HEK293T (cell line): ENCODE measurements around the gene AQP6.

Experiments
- CTCF ChIA-PET: fragments of 350-600 bp; formaldehyde crosslinking; extraction: SDS; loops from one replicate; lab custom pipeline; 2021; ENCODE audit warnings: antibody characterized with exemption, inconsistent platforms; lab: Yijun Ruan, JAX
- POLR2A ChIA-PET: fragments of 350-600 bp; formaldehyde crosslinking; extraction: SDS; loops from one replicate; lab custom pipeline; 2020; ENCODE audit warnings: antibody characterized with exemption, inconsistent platforms; lab: Yijun Ruan, JAX
- DNase-seq: peaks from one replicate; pipeline ENCODE4 v3.0.0; 2012; ENCODE audit warnings: mixed read lengths; ENCODE audit errors: extremely low spot score
- ARNT ChIP-seq: fragments of 450-650 bp; IDR thresholded peaks from 2 replicates; pipeline ENCODE4 v1.6.1; 2017; ENCODE audit warnings: mild to moderate bottlenecking
- BHLHE40 ChIP-seq: fragments of 450-650 bp; IDR thresholded peaks from 2 replicates; pipeline ENCODE4 v1.6.1; 2016; ENCODE audit warnings: mild to moderate bottlenecking, moderate library complexity, borderline replicate concordance
- CTBP1 ChIP-seq: fragments of 450-650 bp; IDR thresholded peaks from 2 replicates; pipeline ENCODE4 v1.6.1; 2016; ENCODE audit warnings: borderline replicate concordance
- ELF4 ChIP-seq: fragments of 450-650 bp; IDR thresholded peaks from 2 replicates; pipeline ENCODE4 v1.6.1; 2017; ENCODE audit warnings: antibody characterized with exemption
- FOXA1 ChIP-seq: fragments of 450-650 bp; IDR thresholded peaks from 2 replicates; pipeline ENCODE4 v1.6.1; 2016; ENCODE audit warnings: mild to moderate bottlenecking
- FOXK2 ChIP-seq: fragments of 450-650 bp; IDR thresholded peaks from 2 replicates; pipeline ENCODE4 v1.6.1; 2016; ENCODE audit warnings: mild to moderate bottlenecking
- FOXM1 ChIP-seq: fragments of 450-650 bp; IDR thresholded peaks from 2 replicates; pipeline ENCODE4 v1.6.1; 2017; ENCODE audit warnings: mild to moderate bottlenecking, borderline replicate concordance
- HDGF ChIP-seq: fragments of 450-650 bp; IDR thresholded peaks from 2 replicates; pipeline ENCODE4 v1.6.1; 2017; ENCODE audit warnings: antibody characterized with exemption, borderline replicate concordance
- L3MBTL2 ChIP-seq: fragments of 450-650 bp; conservative IDR thresholded peaks from 2 replicates; pipeline ENCODE4 v1.6.1; 2016; ENCODE audit warnings: mild to moderate bottlenecking
- LEF1 ChIP-seq: fragments of 450-650 bp; IDR thresholded peaks from 2 replicates; pipeline ENCODE4 v1.6.1; 2017; ENCODE audit warnings: mild to moderate bottlenecking, borderline replicate concordance
- NFRKB ChIP-seq: fragments of 450-650 bp; IDR thresholded peaks from 2 replicates; pipeline ENCODE4 v1.6.1; 2016; ENCODE audit warnings: mild to moderate bottlenecking, moderate library complexity
- PKNOX1 ChIP-seq: fragments of 450-650 bp; IDR thresholded peaks from 2 replicates; pipeline ENCODE4 v1.6.1; 2016
- SP1 ChIP-seq: fragments of 450-650 bp; IDR thresholded peaks from 2 replicates; pipeline ENCODE4 v1.6.1; 2017
- SUZ12 ChIP-seq: fragments of 450-650 bp; IDR thresholded peaks from 2 replicates; pipeline ENCODE4 v1.6.1; 2016; ENCODE audit warnings: mild to moderate bottlenecking
- TARDBP ChIP-seq: fragments of 450-650 bp; IDR thresholded peaks from 2 replicates; pipeline ENCODE4 v1.6.1; 2016
- ZNF384 ChIP-seq: fragments of 450-650 bp; IDR thresholded peaks from 2 replicates; pipeline ENCODE4 v1.6.1; 2016

Gene AQP6

DNA sequence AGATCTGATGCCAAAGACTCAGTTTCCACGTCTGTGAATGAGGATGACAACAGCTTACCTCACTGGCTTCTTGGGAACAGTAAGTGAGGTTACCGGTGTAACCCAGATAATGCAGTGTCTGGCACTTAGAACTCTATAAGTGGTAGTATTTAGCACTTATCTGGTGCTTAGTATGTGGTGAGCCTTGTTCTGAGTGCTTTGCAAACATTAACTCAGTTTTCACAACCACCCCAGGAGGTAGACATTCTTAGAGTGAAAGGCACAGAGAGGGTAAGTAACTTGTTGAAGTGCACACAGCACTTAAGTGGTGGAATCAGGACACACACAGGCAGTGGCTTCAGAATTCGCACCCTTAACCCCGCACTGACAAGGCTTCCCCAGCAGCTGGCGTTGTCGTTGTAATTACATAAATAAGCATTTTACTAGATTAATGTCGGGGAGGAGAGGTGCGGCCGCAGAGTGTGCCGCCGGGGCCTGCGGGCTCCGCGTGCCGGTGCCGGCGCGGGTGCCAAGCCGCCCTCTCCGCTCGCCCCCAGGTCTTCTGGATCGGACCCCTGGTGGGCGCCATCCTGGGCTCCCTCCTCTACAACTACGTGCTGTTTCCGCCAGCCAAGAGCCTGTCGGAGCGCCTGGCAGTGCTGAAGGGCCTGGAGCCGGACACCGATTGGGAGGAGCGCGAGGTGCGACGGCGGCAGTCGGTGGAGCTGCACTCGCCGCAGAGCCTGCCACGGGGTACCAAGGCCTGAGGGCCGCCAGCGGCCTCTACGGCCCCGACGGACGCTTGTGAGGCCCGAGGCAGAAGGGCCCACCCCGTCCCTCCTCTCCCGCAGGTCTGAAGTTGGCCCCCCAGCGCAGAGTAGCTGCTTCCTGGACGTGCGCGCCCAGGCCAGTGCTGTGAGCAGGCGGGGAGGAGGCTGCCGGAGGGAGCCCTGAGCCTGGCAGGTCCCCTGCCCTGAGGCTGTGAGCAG, 17.6 kb upstream of the AQP6 start:
- TF ChIP-seq ARNT (no peak), L3MBTL2 (no peak), SUZ12 (no peak), BHLHE40 (no peak), TARDBP (no peak), FOXM1 (no peak), CTBP1 (no peak), ZNF384 (no peak), FOXA1 (no peak), NFRKB (no peak), ELF4 (no peak), PKNOX1 (no peak), HDGF (no peak), FOXK2 (no peak)
- ChIA-PET CTCF (interaction anchor here (1.7 to 4.4 kb wide), 2 partner anchors 10 to 12 kb away, joined by 9 to 12 read pairs; no protein-coding TSS in a partner anchor), POLR2A (no interaction called here)

DNA sequence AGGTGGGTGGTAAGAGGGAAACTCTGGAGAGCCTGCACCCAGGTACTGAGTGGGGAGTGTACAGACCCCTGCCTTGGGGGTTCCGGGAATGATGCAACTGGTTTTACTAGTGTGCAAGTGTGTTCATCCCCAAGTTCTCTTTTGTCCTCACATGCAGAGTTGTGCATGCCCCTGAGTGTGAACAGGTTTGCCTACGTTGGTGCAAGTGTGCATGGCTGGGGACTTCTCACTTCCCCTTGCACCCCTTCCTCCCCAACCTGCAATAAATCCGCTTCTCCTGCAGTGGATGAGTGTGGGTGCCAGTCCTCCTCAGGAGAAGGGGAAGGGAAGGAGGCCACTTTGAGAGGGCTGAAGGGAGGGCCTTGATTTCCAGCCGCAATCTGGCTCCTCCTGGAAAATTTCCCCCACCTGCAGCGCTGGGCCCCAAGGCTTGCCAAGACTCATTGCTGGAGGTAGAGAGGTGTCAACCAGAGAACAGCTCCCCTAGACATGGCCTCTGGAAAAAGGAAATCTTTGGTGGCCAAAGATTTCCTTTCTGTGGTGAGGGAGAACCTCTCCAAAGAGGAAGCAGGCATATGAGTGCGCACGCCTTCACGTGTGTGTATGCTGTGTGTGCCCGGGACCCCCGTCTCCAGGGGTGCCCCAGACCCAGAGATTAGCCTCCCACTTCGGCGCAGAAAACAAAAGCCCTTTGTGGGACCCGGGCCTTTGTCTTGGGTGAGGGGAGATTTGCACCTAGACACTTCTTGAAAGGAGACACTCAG, 16.7 kb upstream of the AQP6 start:
- ChIA-PET CTCF (interaction anchor here (1.7 to 4.4 kb wide), 2 partner anchors 11 kb away, joined by 9 to 12 read pairs; no protein-coding TSS in a partner anchor), POLR2A (no interaction called here)
- no peak for DNase-seq
- TF ChIP-seq NFRKB (no peak), TARDBP (no peak), L3MBTL2 (no peak), PKNOX1 (no peak), ARNT (no peak), SP1 (no peak), HDGF (no peak), FOXA1 (no peak), SUZ12 (no peak), BHLHE40 (no peak), FOXK2 (no peak), ZNF384 (no peak), ELF4 (no peak), CTBP1 (no peak), FOXM1 (no peak), LEF1 (no peak)

More for the DNA sequence above, 17.6 kb upstream of the AQP6 start:
- no peak for DNase-seq

DNA sequence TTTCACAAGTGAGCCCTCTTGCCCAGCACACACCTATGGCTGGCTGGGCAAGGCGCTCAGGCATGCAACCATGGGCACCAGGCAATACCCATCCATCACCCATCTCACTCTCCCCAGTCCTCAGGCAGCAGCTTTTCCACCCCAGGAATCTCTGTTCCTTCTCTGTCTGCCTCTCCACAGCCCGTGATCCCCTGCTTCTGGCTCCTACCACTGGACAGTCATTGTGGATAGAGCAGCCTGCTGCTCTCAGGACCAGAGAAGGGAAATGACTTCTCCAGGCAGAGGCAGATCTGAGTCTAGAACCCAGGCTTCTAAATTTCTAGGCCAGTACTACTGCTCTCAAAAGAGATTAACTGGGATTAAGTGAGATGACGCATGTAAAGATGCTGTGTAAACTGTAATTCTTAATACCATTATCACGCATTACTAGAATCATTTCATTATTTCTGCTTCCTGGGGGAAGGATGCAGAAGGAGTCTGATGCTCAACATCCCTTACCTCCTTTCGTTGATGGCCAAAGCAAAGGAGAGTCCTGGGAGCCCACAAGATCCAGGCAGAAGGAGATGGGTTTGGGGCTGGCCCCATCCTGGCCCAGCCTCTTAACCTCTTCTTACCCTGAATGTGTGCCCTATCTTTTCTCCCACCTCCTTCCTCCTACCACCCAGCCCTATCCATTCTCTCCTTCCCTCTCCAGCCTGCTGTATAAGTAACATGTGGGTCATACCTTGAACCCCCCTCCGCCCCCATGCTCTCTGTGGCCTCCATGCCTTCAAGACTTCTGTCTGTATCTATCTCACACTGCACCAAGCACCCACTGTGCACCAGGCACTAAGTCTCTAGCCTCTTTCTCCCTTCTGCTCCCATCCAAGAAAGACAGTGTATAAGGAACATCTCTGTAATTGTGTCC, 15.8 kb upstream of the AQP6 start:
- TF ChIP-seq SUZ12 (no peak), TARDBP (no peak), HDGF (no peak), SP1 (no peak), ARNT (no peak), FOXA1 (no peak), ELF4 (no peak), CTBP1 (no peak)
- ChIA-PET CTCF (interaction anchor here (1.0 to 4.4 kb wide), 2 partner anchors 10 to 11 kb away, joined by 8 to 12 read pairs; no protein-coding TSS in a partner anchor), POLR2A (interaction anchor here (1.1 kb wide), 1 partner anchor 215 kb away, joined by 3 read pairs; the partner anchor contains the start of gene TMBIM6)
- no peak for DNase-seq

GRCh38 chr12:49957570-49957967, 15.2 kb upstream of the AQP6 start:
- TF ChIP-seq FOXA1 (no peak), FOXM1 (no peak), BHLHE40 (no peak), TARDBP (no peak), ELF4 (no peak), L3MBTL2 (no peak), NFRKB (no peak), CTBP1 (no peak), ZNF384 (no peak), PKNOX1 (no peak)
- ChIA-PET CTCF (interaction anchor here (1.0 to 4.4 kb wide), 2 partner anchors 10 to 12 kb away, joined by 8 to 12 read pairs; no protein-coding TSS in a partner anchor), POLR2A (interaction anchor here (1.1 kb wide), 1 partner anchor 216 kb away, joined by 3 read pairs; the partner anchor contains the start of gene TMBIM6)
- no peak for DNase-seq
